Heart right ventricle (tissue), 16 donors: ENCODE measurements around the gene CTNND2. TPM values are rescaled to one million over a fixed set of nuclear protein-coding genes. Genes with fewer than 3 reads are reported as not detected.

Experiments used
- ATAC-seq, 8 donors: fragments of 200-7000 bp; cut with Tn5 transposase; one replicate each; pipeline ENCODE4 v1.9.1; 2020; ENCODE audit warnings: mild to moderate bottlenecking in 8 of 8, moderate library complexity in 8 of 8, moderate number of reproducible peaks in 1 of 8
- DNase-seq, 2 donors: peaks; one replicate each; pipeline ENCODE4 v3.0.0-alpha.2; 2020
- H3K27ac ChIP-seq, 10 donors: fragments of 200-600 bp; sonication (generic) in 2 of 10; one replicate each; pipeline versions ENCODE4 v1.5.0 to v1.8.0; 2020 to 2022; ENCODE audit warnings: mild to moderate bottlenecking in 3 of 10
- H3K27me3 ChIP-seq, 7 donors: fragments of 200-600 bp; one replicate each; pipeline ENCODE4 v1.8.0; 2021 to 2022; ENCODE audit warnings: mild to moderate bottlenecking in 2 of 7
- H3K36me3 ChIP-seq, 9 donors: fragments of 200-600 bp; sonication (generic) in 1 of 9; one replicate each; pipeline versions ENCODE4 v1.5.0 to v1.8.0; 2020 to 2022; ENCODE audit warnings: mild to moderate bottlenecking in 2 of 9
- H3K4me1 ChIP-seq, 9 donors: fragments of 200-600 bp; sonication (generic) in 1 of 9; one replicate each; pipeline versions ENCODE4 v1.5.0 to v1.8.0; 2020 to 2022; ENCODE audit warnings: mild to moderate bottlenecking in 4 of 9
- H3K4me3 ChIP-seq, 10 donors: fragments of 200-600 bp; sonication (generic) in 2 of 10; one replicate each; pipeline versions ENCODE4 v1.5.0 to v1.8.0; 2020 to 2022; ENCODE audit warnings: mild to moderate bottlenecking in 7 of 10, moderate library complexity in 2 of 10
- H3K9me3 ChIP-seq, 11 donors: fragments of 200-600 bp in 10 of 11; sonication (generic) in 2 of 11; one replicate each; pipeline versions ENCODE4 v1.5.0 to v1.8.0; 2013 to 2022; ENCODE audit warnings: mild to moderate bottlenecking in 2 of 11, control low read depth in 1 of 11, moderate library complexity in 1 of 11
- WGBS, 2 donors: extraction: QIAGEN DNeasy Blood & Tissue Kit; methylation state at CpG; one replicate each; pipeline ENCODE4 v1.1.7; 2013; ENCODE audit warnings: inconsistent platforms in 1 of 2; 5-methylcytosine and 5-hydroxymethylcytosine counted together
- intact Hi-C, 10 donors: fragments of 100-400 bp; cut with DNase I; formaldehyde crosslinking; loops; one replicate each; pipeline versions ENCODE4 v1.11.1 to v1.14.2; 2022
- polyA plus RNA-seq, 2 donors: library from polyadenylated mRNA; stranded (reverse); fragments of 200-250 nt; gene quantifications; one replicate each; pipeline ENCODE4 v1.2.3, GENCODE V29; 2013
- total RNA-seq, 10 donors: library from RNA; stranded (reverse); fragmentation: NEBNext Ultra II Directional in 3 of 10; extraction: Animal tissue kit (Norgen Biotek cat#: 25700) in 3 of 10; gene quantifications; one replicate each; pipeline versions ENCODE4 v1.2.1 to v1.2.4, GENCODE V29; 2021 to 2023
- TF ChIP-seq, protein P1 (sequence below), 9 donors: fragments of 200-600 bp; sonication (generic) in 2 of 9; IDR thresholded peaks; one replicate each; pipeline versions ENCODE4 v1.5.0 to v1.8.0; 2021 to 2022; ENCODE audit warnings: antibody characterized with exemption in 9 of 9, mild to moderate bottlenecking in 5 of 9, moderate library complexity in 1 of 9
- donor health status: Arrhythmogenic right ventricular cardiomyopathy.
- donor health status: ischemic (EF 13 %, LVEDD 7.1; RV severe dilation, severe dysfunction).
- donor health status: healthy with polysubstance abuse.
- donor health status: DM: no; HTN: yes; CAD: no.
- donor health status: DM: no; HTN: no; CAD: no.
- donor health status: ischemic (EF 25% LVEDD 6.9; RV normal size, moderate dysfunction).
- donor health status: ischemic (EF 25% LVEDD 5.7; RV mildly dilated, moderate dysfunction).
- donor health status: healthy.
- donor health status: DM: yes; HTN: yes; CAD: no.
- donor health status: Ischemic cardiomyopathy.
- donor health status: ischemic (EF 35%, LVEDD 5.7; RV mildly dilated, moderate dysfunction).
- donor health status: nonischemic (EF 11% LVEDD 7.7; RV severe dilation, severe dysfunction).
- donor health status: DM: yes; HTN: yes; CAD: no.
- donor health status: PGD.
- donor health status: ischemic (EF 29% LVEDD 5.4; RV normal size, mild dysfunction).
- donor health status: nonischemic (EF 23%, LVEDD 6.1; RV moderate dilation, normal function).

The CTNND2 gene
- total and polyA plus RNA-seq, 12 donors: 1.1 to 29.6 (median 9.9) TPM

DNA sequence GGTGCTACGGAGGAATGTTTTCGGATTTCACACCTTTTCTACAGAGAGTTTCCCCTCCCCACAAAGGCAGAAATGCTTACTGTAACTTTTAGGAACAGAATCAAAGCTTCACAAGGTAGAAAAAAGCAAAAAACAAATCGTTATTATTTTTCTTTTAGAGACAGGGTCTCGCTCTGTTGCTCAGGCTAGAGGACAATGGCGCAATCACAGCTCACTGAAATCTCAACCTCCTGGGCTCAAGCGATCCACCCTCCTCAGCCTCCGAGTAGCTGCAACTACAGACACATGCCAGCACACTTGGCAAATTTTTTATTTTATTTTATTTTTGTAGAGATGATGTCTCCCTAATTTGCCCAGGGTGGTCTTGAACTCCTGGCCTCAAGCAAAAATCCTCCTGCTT lies 394.5 kb downstream of the CTNND2 start:
- Histone ChIP-seq H3K4me3 (no peak overlapping the region), H3K36me3 (no peaks in the 10 kb centered on the region), H3K9me3 (no peaks in the 10 kb centered on the region), H3K4me1 (no peaks in the 10 kb centered on the region), H3K27ac (no peak overlapping the region), H3K27me3 (no peaks in the 10 kb centered on the region)
- ATAC-seq (no peak), DNase-seq (no peak)
- TF ChIP-seq, protein P1, sequence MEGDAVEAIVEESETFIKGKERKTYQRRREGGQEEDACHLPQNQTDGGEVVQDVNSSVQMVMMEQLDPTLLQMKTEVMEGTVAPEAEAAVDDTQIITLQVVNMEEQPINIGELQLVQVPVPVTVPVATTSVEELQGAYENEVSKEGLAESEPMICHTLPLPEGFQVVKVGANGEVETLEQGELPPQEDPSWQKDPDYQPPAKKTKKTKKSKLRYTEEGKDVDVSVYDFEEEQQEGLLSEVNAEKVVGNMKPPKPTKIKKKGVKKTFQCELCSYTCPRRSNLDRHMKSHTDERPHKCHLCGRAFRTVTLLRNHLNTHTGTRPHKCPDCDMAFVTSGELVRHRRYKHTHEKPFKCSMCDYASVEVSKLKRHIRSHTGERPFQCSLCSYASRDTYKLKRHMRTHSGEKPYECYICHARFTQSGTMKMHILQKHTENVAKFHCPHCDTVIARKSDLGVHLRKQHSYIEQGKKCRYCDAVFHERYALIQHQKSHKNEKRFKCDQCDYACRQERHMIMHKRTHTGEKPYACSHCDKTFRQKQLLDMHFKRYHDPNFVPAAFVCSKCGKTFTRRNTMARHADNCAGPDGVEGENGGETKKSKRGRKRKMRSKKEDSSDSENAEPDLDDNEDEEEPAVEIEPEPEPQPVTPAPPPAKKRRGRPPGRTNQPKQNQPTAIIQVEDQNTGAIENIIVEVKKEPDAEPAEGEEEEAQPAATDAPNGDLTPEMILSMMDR (IDR thresholded peaks at IDR 0.05): no peak
- intact Hi-C loops: no loop called here
- WGBS, 2 donors: 83 to 85% methylated on average over 7 of the region's 7 CpGs

DNA sequence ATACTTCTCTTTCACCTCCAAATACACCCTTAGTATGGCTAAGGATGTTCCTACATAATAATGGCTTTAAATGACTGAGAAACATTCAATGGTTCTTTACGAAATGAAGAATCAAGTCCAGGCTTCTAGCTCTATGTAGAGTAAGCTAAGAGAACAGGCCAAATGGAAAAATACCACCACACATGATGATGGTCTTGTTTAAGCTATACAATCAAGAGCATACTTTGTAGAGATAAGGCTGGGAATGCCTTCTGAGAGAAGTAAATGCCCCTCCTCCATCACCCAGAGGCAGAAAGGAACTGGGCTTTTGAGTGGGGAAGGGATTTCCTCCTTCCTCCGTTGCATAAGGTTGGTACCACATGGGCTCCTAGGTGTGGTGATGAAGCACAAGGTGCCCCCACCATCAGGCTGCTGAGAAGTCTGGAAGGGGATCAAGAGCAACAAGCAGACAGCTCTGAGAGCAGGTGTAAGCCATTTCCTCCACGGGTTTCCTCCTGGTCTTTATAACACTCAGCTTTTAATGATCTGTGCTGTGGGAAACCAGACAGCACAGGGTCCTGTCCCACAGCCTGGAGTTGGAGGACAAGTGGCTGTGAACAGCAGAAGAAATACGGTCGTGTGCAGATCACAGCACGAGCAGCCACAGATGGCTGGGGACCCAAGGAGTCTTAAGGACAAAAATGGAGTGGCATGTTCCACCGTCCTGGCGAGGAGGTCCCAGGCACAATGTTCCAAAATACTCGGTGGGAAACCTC lies 396.9 kb downstream of the CTNND2 start:
- H3K9me3 ChIP-seq: no peaks in the 10 kb centered on the region
- H3K27me3 ChIP-seq: no peaks in the 10 kb centered on the region
- intact Hi-C loops: no loop called here
- 65 to 68% methylated on average over 9 of the region's 9 CpGs for WGBS, 2 donors
- no peaks in the 10 kb centered on the region for H3K36me3 ChIP-seq
- TF ChIP-seq, protein P1 (IDR thresholded peaks at IDR 0.05): no peak
- ATAC-seq: no peak
- no peak overlapping the region for H3K4me3 ChIP-seq
- no peaks in the 10 kb centered on the region for H3K4me1 ChIP-seq
- no peak overlapping the region for H3K27ac ChIP-seq
- DNase-seq: no peak

DNA sequence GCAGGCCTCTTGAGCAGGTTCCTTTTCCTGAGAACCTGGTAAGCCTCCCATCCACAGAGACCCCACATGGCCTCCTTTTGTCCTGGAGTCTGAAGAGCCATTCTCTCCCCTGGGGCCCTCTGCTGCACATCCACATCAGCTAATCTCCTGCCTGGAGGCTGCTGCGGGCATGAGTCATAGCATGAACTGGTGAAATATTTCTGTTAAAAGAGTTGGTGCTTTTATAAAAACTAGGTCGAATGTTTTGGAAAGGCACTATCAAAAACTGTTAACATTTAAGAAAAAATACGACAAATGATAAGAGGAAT lies 399.4 kb downstream of the CTNND2 start:
- DNase-seq (no peak), ATAC-seq (peak in 1 of 8 donors; percentile 37)
- H3K36me3 ChIP-seq: no peaks in the 10 kb centered on the region
- 57 to 59% methylated on average over 3 of the region's 3 CpGs for WGBS, 2 donors
- H3K27me3 ChIP-seq: no peaks in the 10 kb centered on the region
- H3K27ac ChIP-seq: no peak overlapping the region
- no peak overlapping the region for H3K4me3 ChIP-seq
- no peaks in the 10 kb centered on the region for H3K9me3 ChIP-seq
- intact Hi-C loops: no loop called here
- H3K4me1 ChIP-seq: no peaks in the 10 kb centered on the region
- TF ChIP-seq, protein P1 (IDR thresholded peaks at IDR 0.05): no peak

DNA sequence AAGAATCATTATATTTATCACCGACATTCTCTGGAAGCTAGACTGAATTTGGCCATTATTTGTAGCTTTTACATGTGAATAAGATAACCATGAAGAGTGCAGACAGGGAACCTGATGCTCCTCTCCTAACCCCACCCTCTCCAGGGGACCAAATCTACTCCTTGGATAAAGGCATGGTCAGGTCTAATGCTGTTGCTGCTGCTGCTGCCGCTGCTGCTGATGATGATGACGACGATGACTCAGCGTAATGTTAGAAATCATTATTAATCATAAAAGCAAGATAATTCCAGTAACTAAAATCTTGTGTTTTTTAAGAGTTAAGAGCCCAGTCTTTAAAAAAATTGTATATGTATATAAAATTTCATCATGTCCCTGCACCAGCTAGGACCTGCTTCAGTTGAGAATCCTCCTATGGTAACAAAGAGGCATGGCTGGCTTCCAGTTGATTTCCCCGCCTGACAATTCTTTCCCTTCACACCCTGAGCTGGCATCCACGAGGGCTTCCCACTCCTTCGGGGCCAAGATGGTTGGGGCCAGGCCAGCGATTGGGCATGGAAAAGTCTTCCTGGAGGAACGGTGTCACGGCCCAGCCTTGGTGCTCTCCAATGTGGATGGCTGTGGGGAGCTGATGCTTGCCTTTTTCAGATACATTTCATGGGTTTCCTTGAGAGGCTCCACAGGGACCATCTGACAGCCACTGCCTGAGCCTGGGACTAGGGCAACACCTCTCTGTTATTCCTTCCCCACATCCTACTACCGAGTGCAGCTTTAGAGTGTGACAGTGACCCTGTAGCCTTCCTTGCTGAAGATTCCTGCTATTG lies 400.0 kb downstream of the CTNND2 start:
- TF ChIP-seq, protein P1 (IDR thresholded peaks at IDR 0.05): no peak
- no peaks in the 10 kb centered on the region for H3K4me1 ChIP-seq
- no peak for ATAC-seq
- no peak overlapping the region for H3K27ac ChIP-seq
- WGBS, 2 donors: 79 to 81% methylated on average over 12 of the region's 12 CpGs
- no peak for DNase-seq
- H3K4me3 ChIP-seq: no peak overlapping the region
- intact Hi-C loops: no loop called here
- H3K36me3 ChIP-seq: no peaks in the 10 kb centered on the region
- no peaks in the 10 kb centered on the region for H3K27me3 ChIP-seq
- H3K9me3 ChIP-seq: no peaks in the 10 kb centered on the region
